DND-41 (cell line): ENCODE results near the gene ARHGEF12.
A peak's percentile ranks its signal among the peaks of the same experiment; 100 is the strongest.

Source experiments
- ATAC-seq: fragments of 200-7000 bp; cut with Tn5 transposase; 3 replicates; pipeline ENCODE4 v1.9.1; 2021; ENCODE audit warnings: low read depth; ENCODE audit not compliant: insufficient read depth
- DNase-seq: peaks from one replicate; pipeline ENCODE4 v3.0.0-alpha.2; 2020
- H2AFZ ChIP-seq: 2 replicates; pipeline ENCODE4 v1.6.0; 2012; ENCODE audit warnings: low read depth, low read length
- H3K27ac ChIP-seq: 2 replicates; pipeline ENCODE4 v1.5.1; 2012; ENCODE audit warnings: low read length, inconsistent platforms
- H3K27me3 ChIP-seq: fragments of 200-600 bp; sonication (generic); 2 replicates; pipeline ENCODE4 v1.6.0; 2012; ENCODE audit warnings: low read length, mild to moderate bottlenecking, inconsistent platforms; ENCODE audit not compliant: insufficient read depth, poor library complexity
- H3K36me3 ChIP-seq: 2 replicates; pipeline ENCODE4 v1.5.1; 2012; ENCODE audit warnings: low read length, inconsistent platforms; ENCODE audit not compliant: insufficient read depth
- H3K4me1 ChIP-seq: 2 replicates; pipeline ENCODE4 v1.5.1; 2012; ENCODE audit warnings: mild to moderate bottlenecking, low read length; ENCODE audit not compliant: insufficient read depth
- H3K4me2 ChIP-seq: 2 replicates; pipeline ENCODE4 v1.6.0; 2012; ENCODE audit warnings: mild to moderate bottlenecking, moderate library complexity, low read length, inconsistent platforms; ENCODE audit not compliant: insufficient read depth
- H3K4me3 ChIP-seq, 2 experiments: fragments of 200-600 bp in 1 of 2; shearing (Covaris generic) in 1 of 2; 2 replicates each; pipeline ENCODE4 v1.5.1; 2012 to 2016; ENCODE audit warnings: inconsistent platforms in 2 of 2, low read length in 2 of 2, mild to moderate bottlenecking in 2 of 2, low read depth in 1 of 2, moderate library complexity in 1 of 2
- H3K79me2 ChIP-seq: 2 replicates; pipeline ENCODE4 v1.6.0; 2012; ENCODE audit warnings: low read length, inconsistent platforms; ENCODE audit not compliant: insufficient read depth
- H3K9ac ChIP-seq: 2 replicates; pipeline ENCODE4 v1.6.0; 2012; ENCODE audit warnings: low read depth, mild to moderate bottlenecking, inconsistent platforms, low read length, moderate library complexity
- H3K9me3 ChIP-seq: 2 replicates; pipeline ENCODE4 v1.5.1; 2012; ENCODE audit warnings: low read length, moderate library complexity, mild to moderate bottlenecking, inconsistent platforms; ENCODE audit not compliant: insufficient read depth, severe bottlenecking
- H4K20me1 ChIP-seq: 2 replicates; pipeline ENCODE4 v1.6.0; 2012; ENCODE audit warnings: low read length; ENCODE audit not compliant: insufficient read depth
- EZH2 ChIP-seq: IDR thresholded peaks from 3 replicates; pipeline ENCODE4 v1.6.1; 2012; ENCODE audit warnings: borderline replicate concordance, low read depth, mild to moderate bottlenecking, moderate library complexity, low read length, inconsistent platforms; ENCODE audit not compliant: severe bottlenecking
- TF ChIP-seq, protein P1 (sequence below): IDR thresholded peaks from 2 replicates; pipeline ENCODE4 v1.5.1; 2012; ENCODE audit warnings: borderline replicate concordance, low read length, moderate library complexity, mild to moderate bottlenecking; ENCODE audit not compliant: poor library complexity, severe bottlenecking; ENCODE audit errors: extremely low read depth

ARHGEF12 gene

DNA sequence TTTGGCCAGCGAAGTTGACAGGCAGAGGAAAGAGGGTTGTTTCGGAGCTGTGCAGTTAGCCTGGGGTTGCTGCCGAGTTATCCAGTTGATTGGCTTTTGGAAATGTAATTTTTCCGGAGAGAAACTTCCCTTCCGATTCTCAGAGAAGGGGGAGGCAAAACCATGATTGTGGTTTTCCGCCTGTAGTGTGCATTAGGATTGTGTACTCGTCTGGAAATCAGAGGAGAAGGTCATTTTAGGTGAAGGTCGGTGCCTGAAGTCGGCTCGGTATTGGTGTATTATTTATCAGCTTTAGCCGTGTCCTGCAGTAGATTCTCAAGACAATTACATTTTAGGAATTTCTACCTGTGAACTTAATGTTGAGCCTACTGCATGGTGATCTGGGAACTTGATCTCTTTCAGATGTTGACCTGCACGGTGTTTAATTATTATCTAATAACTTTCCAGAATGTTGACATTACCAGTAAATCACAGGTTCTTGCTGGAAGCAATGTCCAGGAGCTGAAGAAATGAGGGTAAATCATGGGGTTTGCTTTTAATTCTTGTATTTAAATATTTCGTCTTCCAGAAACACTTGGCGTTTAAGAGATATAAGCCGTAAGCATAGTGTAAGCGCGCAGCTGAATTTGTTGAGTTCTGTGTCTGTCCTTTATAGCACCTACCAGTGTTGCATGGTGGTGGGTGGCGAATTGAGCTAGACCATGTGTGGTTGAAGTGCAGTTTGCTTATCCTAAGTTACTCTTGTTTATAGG, 1.3 kb downstream of the ARHGEF12 start:
- Histone ChIP-seq H3K27me3 (peaks cover 66% of the 10 kb centered on the region), H3K4me3 (no peak overlapping the region), H4K20me1 (peaks cover 26% of the 10 kb centered on the region), H3K4me1 (no peaks in the 10 kb centered on the region), H3K9me3 (no peaks in the 10 kb centered on the region), H3K36me3 (no peaks in the 10 kb centered on the region), H3K79me2 (no peaks in the 10 kb centered on the region), H3K9ac (no peak overlapping the region), H2AFZ (no peak overlapping the region), H3K27ac (no peak overlapping the region), H3K4me2 (no peak overlapping the region)
- DNase-seq (no peak), ATAC-seq (no peak)
- TF ChIP-seq EZH2, result no peak
- TF ChIP-seq, protein P1, sequence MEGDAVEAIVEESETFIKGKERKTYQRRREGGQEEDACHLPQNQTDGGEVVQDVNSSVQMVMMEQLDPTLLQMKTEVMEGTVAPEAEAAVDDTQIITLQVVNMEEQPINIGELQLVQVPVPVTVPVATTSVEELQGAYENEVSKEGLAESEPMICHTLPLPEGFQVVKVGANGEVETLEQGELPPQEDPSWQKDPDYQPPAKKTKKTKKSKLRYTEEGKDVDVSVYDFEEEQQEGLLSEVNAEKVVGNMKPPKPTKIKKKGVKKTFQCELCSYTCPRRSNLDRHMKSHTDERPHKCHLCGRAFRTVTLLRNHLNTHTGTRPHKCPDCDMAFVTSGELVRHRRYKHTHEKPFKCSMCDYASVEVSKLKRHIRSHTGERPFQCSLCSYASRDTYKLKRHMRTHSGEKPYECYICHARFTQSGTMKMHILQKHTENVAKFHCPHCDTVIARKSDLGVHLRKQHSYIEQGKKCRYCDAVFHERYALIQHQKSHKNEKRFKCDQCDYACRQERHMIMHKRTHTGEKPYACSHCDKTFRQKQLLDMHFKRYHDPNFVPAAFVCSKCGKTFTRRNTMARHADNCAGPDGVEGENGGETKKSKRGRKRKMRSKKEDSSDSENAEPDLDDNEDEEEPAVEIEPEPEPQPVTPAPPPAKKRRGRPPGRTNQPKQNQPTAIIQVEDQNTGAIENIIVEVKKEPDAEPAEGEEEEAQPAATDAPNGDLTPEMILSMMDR, result no peak

GRCh38 chr11:120338107-120338933, 2.1 kb downstream of the ARHGEF12 start:
- Histone ChIP-seq H3K27ac (no peak overlapping the region), H3K4me2 (no peak overlapping the region), H3K4me3 (no peak overlapping the region), H3K9me3 (no peaks in the 10 kb centered on the region), H3K27me3 (peaks cover 70% of the 10 kb centered on the region), H3K36me3 (no peaks in the 10 kb centered on the region), H3K79me2 (no peaks in the 10 kb centered on the region), H4K20me1 (peaks cover 27% of the 10 kb centered on the region), H3K9ac (no peak overlapping the region), H3K4me1 (no peaks in the 10 kb centered on the region), H2AFZ (no peak overlapping the region)
- no peak for TF ChIP-seq EZH2
- TF ChIP-seq, protein P1, result no peak
- no peak for DNase-seq
- ATAC-seq, result no peak

DNA sequence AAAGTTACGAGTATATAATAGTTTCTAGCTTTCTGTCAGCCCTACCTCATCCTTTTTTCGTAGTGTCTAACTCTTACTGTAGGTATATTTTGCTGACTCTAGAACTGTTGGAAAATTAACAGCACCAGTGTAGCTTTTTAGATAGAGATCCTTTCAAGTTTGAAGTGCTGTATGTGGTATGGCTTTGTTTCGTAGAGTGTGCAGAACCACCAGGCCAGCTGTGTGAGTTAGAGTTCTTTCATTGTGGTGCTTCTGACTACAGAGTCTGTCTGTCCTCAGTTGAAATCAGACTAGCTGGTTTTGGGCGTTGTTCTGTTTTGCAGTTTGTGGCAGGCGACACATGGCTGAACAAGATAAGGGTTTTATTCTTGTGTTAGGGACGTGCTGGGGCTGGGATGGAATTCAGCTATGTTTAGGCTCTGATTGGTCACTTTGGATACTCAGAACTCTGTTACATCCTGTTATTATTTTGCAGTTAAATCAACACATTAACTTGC, 3.2 kb downstream of the ARHGEF12 start:
- no peak overlapping the region for H3K9ac ChIP-seq
- H4K20me1 ChIP-seq, result peaks cover 29% of the 10 kb centered on the region
- H3K27ac ChIP-seq, result no peak overlapping the region
- no peaks in the 10 kb centered on the region for H3K9me3 ChIP-seq
- H3K4me1 ChIP-seq, result peaks cover 4% of the 10 kb centered on the region
- no peak overlapping the region for H2AFZ ChIP-seq
- H3K4me2 ChIP-seq, result no peak overlapping the region
- ATAC-seq (0 out of 3 replicates have a peak, but pooled peaks have one; percentile 27), DNase-seq (no peak)
- TF ChIP-seq, protein P1, result no peak
- TF ChIP-seq EZH2, result no peak
- no peaks in the 10 kb centered on the region for H3K79me2 ChIP-seq
- H3K27me3 ChIP-seq, result peaks cover 64% of the 10 kb centered on the region
- H3K4me3 ChIP-seq, result no peak overlapping the region
- H3K36me3 ChIP-seq, result no peaks in the 10 kb centered on the region
